HG02798 (cell line): Measurements from ENCODE around the gene ERC2.

Experiments used
- ATAC-seq: cut with Tn5 transposase; IDR thresholded peaks from one replicate; pipeline ENCODE4 v1.9.1; 2021; ENCODE audit warnings: mild to moderate bottlenecking; ENCODE audit not compliant: unreplicated experiment, poor library complexity

Gene ERC2

DNA sequence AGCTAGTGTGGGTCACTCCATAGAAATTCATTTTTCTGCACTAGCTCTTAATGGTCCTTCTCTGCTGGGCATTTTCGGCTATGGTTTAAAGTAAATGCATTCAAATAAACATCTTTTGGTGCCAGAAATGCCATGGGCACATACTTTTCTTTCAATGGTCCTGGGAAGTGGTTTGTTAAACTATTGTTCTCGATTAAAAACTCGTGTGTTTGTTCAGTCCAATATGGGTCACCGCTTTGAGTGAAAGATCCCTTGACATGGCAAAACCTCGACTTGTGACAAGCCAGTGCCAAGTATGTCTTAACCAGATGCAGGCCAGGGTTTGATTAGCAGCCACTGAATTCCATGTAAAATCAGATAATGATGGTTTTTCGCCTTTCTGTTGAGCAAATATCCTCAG lies 649.3 kb downstream of the ERC2 start:
- ATAC-seq: no peak

DNA sequence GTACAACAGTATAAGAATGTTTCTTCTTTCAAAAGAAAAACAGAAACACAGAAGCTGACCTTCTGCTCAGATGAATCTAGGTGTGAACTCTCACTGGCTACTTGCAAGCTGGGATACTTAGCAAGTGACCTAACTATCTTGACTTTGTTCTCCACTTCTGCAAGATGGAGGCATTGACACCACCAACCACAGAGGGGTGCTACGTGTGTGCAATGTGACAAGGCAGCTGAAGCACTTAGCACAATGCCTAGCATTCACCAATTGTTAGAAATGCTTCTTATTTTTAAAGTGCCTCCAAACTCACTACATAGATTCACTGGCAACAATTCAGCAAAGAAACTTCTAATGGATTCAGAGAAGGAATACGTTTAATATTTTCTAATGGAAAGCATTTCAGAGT lies 649.8 kb downstream of the ERC2 start:
- no peak for ATAC-seq

DNA sequence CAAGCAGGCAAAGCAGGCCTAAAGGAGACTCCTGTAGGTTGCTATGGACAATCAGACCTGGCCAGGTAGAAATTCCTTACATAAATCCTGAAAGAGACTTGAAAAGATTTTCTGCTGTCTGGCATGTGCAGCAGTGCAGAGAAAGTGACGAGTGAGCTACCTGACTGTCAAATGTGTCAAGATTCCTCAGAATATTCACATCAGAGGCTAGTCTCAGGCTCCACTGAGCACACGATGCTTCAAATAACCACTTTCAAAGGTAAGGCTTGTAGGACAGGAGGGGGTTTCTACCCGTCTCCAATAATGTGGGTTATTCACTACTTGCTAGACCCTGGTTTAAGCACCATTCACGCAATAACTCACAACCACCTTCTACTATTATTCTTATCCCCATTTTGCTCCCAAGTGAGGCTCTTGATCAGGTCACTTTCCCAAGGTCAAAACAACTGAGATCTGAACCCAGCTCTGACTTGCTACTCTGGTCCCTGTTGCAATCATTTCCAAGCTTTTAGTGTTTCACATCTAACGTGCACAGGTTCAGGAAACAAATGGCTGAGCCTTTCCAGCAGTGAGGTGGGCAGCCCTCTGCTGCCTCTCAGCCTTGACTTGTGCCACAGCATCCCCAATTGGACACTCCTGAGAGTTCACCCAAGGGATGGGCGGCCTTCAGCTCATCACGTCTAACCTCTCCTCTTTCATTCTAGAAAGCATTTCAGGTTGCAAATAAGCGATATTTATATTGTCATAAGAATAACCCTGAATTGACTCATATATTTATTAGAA lies 651.3 kb downstream of the ERC2 start:
- no peak for ATAC-seq

DNA sequence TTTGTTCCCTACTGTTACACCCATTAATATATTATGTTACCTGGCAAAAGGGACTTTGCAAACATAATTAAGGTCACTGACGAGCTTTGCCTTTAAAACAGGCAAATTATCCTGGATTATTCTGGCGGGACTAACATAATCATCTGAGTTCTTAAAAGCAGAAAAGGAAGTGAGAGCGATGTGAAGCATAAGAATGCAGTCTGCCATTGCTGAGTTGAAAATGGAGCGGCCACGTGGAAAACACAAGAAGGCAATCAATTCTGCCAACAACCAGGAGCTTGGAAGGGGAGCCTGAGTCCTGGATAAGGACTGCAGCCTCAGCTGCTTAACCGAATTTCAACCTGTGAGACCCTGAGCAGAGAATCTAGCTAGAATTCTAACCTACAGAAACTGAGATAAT lies 653.0 kb downstream of the ERC2 start:
- no peak for ATAC-seq

DNA sequence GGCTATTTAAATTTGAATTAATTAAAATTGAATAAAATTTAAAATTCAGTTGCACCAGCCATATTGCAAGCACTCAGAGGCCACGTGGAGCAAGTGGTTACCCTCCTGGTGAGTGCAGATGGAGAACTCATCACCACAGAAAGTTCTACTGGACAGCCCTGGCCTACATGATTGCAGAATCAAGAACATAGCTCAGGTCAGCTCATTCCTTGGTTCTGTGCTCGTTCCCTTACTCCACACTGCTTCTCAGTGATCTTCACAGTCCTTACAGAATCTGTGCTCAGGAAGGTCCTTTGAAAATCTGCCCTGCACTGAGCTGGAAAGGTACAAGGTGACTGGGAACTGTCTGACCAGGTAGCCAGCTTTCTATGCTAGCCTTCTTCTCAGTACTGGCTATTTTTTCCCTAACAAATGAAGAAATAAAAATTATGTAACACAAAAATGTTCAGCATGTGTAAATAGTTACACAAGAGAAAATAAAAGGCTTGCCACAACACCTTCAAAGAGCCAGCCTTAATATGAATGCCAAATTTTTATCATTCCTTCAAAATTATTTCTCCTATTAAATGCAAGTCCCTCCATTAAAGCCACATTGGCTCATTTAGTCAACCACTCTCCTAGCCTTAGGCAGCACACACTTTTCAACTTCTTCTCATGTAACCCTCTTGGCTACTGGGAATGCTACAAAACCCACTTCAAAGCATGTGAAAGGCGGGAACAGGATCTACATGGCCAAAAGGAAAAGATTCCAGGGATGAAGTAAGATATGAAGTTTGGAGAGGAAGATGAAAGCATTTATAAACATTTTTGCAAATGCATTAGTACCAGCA lies 654.8 kb downstream of the ERC2 start:
- no peak for ATAC-seq

DNA sequence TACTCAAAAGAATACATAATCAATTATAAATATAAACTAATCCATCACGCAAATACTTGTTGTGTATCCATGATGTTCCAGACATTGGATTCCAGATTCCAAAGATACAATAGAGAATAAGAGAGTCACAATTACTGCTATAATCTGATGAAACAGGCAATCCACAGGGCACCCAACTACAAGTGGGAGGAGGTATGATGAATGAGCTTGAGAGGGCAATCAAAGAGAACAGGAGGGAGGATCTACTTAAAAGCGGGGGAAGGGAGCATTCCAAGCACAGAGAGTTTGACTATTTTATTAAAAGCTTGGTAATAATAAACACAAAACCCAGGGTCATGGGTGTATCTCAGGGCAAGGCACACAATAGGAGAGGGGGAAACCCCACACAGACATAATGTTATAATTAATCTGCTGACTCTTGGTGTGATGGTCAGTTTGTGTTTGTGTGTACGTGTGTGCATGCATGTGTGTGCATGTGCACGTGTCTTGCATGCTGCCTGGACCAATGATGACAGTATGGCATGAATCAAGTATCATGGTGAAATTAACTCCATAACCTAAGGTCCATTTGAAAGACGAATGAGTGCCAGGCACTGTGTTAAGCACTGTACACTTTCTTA lies 655.8 kb downstream of the ERC2 start:
- ATAC-seq: no peak

DNA sequence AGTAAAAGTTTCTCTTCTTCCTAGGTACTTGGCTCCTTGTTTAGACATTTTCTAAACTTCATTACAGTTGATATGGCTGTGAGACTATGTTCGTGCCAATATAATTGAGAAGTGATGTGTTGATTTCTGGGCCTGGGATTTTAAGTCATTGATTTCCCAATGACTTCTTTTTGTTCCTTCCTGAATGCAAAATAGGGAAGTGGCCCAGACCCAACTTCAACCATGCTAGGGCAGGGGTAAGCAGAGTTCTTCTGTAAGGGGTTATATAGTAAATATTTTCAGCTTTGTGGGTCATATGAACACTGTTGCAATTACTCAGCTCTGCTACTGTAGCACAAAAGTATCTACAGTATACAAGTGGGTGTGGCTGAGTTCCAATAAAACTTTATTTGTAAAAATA lies 661.1 kb downstream of the ERC2 start:
- no peak for ATAC-seq

DNA sequence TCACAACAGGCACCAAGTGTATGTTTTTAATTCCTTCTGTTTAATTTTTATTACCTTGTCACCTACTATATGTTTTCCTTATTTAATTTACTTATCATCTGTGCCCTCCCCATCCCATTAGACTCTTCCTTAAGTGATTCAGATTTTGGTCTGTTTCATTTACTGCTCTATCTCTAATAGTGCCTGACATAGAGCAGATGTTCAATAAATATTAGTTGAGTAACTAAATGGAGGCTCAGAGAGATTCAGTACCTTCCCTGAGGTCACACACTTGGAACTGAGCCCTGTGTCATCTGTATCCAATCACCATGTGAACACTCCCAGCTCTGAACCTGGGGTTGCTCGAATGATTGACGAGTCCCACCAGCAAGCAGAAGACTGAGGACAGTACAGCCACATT lies 663.1 kb downstream of the ERC2 start:
- no peak for ATAC-seq

DNA sequence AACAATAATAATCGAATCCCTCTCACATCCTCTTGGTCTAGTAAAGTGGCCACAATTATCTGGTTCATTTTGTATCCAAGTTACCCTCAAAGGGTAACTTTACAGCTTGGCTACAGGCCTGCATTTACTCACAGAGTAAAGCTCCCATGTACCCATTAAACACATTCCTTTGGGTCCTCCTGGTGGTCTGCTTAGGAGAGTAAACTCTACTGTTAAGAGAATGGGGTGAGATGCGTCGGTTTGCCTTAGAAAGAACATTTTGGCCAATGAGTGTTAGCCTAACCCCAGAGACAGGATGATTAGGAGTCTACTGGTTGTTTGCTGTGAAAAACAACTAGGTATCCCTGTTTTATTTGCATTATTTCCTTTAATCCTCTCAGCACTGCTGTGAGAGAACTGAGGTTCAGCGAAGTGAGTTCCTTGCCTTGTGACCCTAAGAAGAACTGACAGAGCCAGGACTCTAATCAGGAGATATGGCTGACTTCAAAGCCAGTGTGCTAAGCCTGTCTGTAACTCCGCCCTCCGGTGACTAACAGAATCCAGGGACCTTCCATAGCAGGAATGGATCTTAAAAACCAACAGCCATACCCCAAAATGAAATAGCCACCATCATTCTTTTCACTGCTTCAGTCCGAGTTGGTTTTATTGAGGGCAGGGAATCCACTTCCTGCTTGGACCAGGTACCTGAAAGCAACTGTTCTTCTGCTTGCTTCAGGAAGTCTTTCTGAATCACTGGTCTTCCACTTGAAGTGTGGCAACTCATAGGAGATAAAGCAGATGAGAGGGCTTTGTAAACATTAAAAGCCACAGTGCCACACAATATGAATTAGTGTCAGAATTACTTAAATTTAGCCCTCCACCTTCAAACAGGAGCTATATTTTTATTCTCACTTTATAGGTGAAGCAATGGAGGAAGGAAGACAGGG lies 663.8 kb downstream of the ERC2 start:
- no peak for ATAC-seq

DNA sequence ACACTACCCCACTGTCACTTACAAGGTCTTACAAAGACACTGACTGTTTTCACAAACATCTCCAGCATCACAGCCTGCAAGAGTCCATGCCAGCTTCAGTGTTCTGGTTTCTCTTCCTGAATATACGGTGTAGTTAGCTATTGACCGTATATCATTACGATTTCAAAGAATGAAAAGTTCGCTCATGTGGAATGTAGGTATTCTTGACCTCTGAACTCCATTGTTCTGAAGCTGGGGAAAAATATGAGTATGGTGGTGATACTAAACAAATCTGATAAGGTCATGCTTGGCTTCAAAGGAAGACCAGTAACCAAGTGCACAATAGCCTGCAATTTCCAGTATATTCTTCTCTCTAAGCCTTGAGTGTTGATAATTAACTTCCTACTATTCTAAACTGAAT lies 665.5 kb downstream of the ERC2 start:
- no peak for ATAC-seq

DNA sequence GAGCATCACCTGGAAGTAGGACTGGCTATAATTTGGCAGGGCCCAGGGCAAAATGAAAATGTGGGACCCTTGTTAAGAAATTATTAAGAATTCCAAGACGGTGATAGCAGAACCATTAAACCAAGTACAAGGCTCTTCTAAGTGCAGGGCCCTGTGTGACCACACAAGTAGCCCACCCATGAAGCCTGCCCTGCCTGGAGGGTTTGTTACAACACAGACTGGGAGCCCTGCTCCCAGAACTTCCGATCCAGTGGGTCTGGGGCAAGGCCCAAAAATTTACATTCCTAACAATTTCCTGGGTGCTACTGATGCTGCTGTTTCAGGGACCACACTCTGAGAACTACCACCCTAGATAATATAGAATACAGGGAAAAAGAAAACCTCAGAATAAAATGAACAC lies 666.6 kb downstream of the ERC2 start:
- ATAC-seq: no peak

DNA sequence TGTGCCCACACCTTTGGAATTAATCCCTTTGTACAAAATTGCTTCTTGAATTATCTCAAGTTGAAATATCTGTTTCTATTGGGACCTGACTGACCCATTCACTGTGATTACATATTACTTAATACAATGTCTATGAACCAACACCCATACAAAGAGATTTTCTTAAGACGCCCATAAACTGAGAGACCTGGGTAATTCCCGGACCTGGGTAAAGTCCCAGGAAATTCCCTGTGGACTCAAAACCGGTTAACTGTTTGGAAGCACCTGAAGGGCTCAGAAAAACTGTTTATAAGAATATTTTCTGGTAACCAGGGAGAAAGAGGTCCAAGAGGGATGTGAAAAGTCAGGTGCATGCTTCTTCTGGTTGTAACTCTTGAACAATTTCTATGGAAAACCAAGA lies 667.2 kb downstream of the ERC2 start:
- no peak for ATAC-seq

DNA sequence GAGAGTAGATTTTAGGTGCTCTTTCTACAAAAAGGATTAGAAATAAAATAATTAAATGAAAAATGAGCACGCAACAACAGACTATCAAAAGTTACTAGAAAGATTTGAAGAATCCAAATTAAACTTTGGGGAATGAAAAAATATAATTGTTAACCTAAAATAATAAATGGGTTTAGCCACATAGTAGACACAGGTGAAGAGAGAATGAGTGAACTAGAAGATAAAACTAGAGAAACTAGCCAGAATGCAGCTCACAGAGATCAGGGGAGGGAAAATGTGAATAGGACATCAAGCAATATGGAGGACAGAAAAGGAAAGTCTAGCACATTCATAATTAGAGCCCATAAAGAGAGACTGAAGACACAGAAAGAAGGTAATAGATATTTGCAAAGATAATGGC lies 670.5 kb downstream of the ERC2 start:
- no peak for ATAC-seq

DNA sequence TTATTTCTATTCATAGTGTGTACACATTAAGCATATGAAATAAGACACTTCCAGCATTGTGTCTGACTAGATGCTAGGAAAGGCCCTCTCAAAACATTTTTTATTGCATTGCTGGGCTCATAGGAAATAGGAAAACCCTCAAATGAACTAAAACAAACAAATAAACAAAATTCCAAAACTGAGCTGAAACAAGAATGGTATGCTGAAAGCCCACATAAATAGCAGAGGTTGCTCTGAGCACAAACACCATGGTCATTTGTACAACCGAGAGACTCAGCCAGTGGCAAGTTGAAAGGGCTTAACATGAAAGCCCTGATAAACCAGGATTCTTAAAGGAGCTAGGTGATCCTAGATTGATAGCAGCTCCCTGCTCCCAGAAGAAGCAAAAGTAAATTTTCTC lies 671.2 kb downstream of the ERC2 start:
- ATAC-seq: no peak

DNA sequence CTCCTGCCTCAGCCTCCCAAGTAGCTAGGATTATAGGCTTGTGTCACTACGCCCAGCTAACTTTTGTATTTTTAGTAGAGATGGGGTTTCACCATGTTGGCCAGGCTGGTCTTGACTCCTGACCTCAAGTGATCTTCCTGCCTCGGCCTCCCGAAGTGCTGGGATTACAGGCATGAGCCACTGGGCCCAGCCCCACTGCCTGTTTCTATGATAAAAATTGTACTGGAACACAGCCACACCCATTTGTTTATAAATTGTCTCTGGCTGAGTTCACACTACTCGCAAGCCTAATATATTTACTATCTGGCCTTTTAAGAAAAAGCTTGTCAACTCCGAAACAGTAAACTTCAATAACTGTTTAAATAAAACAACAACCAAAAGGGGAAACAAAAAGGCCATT lies 671.7 kb downstream of the ERC2 start:
- ATAC-seq: no peak

DNA sequence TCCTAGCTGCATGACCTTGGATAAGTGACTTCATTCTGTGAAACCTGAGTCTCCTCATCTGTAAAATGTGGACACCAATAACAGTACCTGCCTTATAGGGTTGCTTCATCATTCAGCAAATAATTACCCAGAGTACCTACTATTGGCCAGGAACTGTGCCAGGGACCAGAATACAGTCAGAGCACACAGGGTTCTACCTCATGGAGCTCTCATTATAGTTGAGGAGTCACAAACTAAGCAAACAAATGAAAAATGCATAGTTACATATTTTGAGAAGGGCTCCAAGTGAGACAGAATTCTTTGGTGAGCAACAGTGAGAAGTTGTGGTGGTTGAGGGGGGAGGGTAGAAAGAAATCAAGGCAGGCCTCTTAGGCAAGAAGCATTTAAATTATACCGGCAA lies 672.5 kb downstream of the ERC2 start:
- ATAC-seq: no peak

DNA sequence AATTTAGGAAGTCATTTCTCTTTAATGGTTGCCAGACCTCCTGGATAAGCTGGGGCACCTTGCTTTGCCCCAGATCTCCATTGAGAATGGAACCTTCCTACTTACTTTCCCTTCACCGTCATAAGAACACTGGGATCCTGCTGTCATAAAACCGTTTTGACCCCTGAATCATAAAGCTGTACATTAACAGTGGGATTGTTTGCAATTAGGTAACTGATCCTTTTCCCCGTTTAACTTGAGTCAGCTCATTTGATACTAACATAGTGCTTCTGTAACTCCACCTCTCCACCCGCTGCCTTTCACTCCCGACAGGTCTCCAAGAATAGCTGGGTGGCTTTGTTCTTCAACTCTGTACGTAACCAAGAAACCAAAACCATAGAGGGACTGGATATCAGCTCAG lies 673.0 kb downstream of the ERC2 start:
- no peak for ATAC-seq

DNA sequence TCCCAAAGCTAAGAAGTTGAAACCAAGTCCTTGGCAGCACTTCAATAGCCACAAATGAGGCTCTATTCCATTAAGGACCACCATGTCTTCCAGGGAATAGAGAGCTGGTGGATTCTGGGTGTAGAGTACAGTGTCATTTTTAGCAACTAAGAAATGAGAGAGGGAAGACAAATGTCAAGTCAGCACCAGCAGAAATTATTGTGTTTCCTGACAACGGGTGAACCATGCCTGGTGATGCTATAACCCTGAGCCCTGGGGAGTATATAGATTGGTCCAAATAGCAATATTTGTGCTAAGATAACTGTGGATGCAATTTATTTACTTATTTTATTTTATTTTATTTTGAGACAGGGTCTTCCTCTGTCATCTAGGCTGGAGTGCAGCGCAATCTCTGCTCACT lies 675.5 kb downstream of the ERC2 start:
- ATAC-seq: no peak

DNA sequence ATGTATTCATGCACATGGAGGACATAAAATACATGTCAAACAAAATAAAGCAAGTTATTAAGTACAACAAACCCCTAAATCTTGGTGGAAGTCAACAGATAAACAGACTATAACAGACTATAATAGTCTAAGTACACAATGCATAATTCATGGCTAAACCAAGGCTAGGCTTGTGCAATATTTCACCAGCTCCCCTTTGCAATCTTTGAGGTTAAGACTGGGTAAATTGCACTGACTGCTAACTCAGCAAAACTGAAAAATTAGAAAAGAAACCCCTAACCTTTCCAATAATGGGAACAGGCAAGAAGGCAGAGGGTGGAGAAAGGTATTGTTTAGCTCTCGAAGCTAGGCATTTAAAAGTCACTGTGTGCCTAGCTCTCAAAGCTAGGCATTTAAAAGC lies 676.3 kb downstream of the ERC2 start:
- ATAC-seq: no peak

DNA sequence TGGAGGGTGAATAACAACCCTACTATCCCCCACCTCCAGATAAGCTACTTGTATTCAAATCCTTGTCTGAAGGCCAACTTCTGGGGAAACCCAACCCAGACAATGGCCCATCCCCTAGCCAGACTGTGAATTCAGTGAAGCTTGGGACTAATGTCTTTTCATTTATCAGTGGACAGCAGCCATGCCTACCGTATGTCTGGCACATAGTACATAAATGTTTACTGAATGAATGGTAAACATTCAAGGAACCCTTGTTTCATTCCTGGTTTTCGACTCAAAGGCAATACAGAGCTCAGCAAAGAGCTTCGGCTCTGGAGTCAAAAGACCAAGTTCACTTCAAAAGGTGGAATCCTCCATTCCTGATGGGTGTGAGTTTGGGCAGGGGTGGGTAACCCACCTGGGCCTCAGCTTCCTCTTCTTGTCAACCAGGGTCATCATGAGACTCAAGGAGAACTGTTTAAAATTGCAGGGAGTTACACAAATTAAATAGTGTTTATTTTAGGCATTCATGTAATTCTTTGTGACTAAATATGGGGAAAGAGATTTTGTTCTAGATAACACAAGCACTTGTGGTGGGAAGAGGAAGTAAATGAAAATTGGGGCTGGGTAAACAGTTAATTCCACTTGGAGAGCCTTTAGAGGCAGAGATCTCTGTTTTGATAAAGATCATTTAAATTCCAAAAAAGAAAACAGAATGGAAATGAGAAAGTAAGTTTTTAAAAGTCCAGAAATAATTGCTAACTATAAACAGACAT lies 677.5 kb downstream of the ERC2 start:
- no peak for ATAC-seq
